ENCODE measurements around the gene CLPTM1.

- TF ChIP-seq CTCF (IDR thresholded peaks at IDR 0.05; ENCODE audit: low read depth, low read length, poor library complexity, severe bottlenecking) (no peak), EZH2phosphoT487 (IDR thresholded peaks at IDR 0.05; ENCODE audit: borderline replicate concordance, low read length) (no peak)
These were observed 54.6 kb downstream of the CLPTM1 start for GRCh38 chr19:45009625-45010255.
